Stimulated activated CD4-positive, alpha-beta T cell treated with anti-CD3 and anti-CD28 coated beads, Interleukin-1b, Interleukin-23, amount 100 ng/mL, for 48 hours (primary cell): ENCODE data around the gene TBC1D23.
"Not testable (repeated sequence)": the region's sequence is repeated elsewhere in the genome, so short reads cannot be mapped to it uniquely, and the experiment has no call there.

ENCODE experiments used
- DNase-seq: peaks from one replicate; pipeline ENCODE4 v3.0.0-alpha.2; 2020

The TBC1D23 gene

GRCh38 chr3:100260685-100261484 is at the start of gene TBC1D23:
TSS of gene TBC1D23 (plus strand) at chr3:100260992. CDS start at chr3:100261019, 27 bp downstream.
- peak; percentile 99 for DNase-seq

- DNase-seq, result no peak
These were observed 46.8 kb upstream of the TBC1D23 start for GRCh38 chr3:100213891-100214573.

GRCh38 chr3:100214574-100214964 is 46.2 kb upstream of the TBC1D23 start:
- DNase-seq, result no peak

GRCh38 chr3:100216713-100217112 is 44.1 kb upstream of the TBC1D23 start:
- no peak for DNase-seq

- DNase-seq, result no peak
These were observed 39.6 kb upstream of the TBC1D23 start for GRCh38 chr3:100221159-100221558.

GRCh38 chr3:100225193-100225592 is 35.6 kb upstream of the TBC1D23 start:
- DNase-seq, result no peak

- DNase-seq, result no peak
These were observed 34.9 kb upstream of the TBC1D23 start for GRCh38 chr3:100225883-100226282.

- DNase-seq, result no peak
These were observed 33.9 kb upstream of the TBC1D23 start for GRCh38 chr3:100226712-100227429.

GRCh38 chr3:100227511-100227921 is 33.3 kb upstream of the TBC1D23 start:
- no peak for DNase-seq

GRCh38 chr3:100228247-100228646 is 32.5 kb upstream of the TBC1D23 start:
- DNase-seq, result no peak

- not testable (repeated sequence) for DNase-seq
These were observed 31.6 kb upstream of the TBC1D23 start for GRCh38 chr3:100229188-100229587.

- no peak for DNase-seq
These were observed 30.1 kb upstream of the TBC1D23 start for GRCh38 chr3:100230710-100231109.

GRCh38 chr3:100231668-100232067 is 29.1 kb upstream of the TBC1D23 start:
- DNase-seq, result no peak

- no peak for DNase-seq
These were observed 26.4 kb upstream of the TBC1D23 start for GRCh38 chr3:100234364-100234763.

- DNase-seq, result no peak
These were observed 22.2 kb upstream of the TBC1D23 start for GRCh38 chr3:100238599-100238998.

- not testable (repeated sequence) for DNase-seq
These were observed 18.3 kb upstream of the TBC1D23 start for GRCh38 chr3:100242471-100242870.

GRCh38 chr3:100244264-100244663 is 16.5 kb upstream of the TBC1D23 start:
- DNase-seq, result no peak

GRCh38 chr3:100245136-100245535 is 15.7 kb upstream of the TBC1D23 start:
- no peak for DNase-seq

GRCh38 chr3:100245927-100246326 is 14.9 kb upstream of the TBC1D23 start:
- peak; percentile 51 for DNase-seq

- no peak for DNase-seq
These were observed 13.8 kb upstream of the TBC1D23 start for GRCh38 chr3:100246999-100247398.

- DNase-seq, result no peak
These were observed 8.8 kb upstream of the TBC1D23 start for GRCh38 chr3:100252001-100252400.

GRCh38 chr3:100254168-100254777 is 6.5 kb upstream of the TBC1D23 start:
- peak; percentile 29 for DNase-seq

- DNase-seq, result no peak
These were observed 4.1 kb upstream of the TBC1D23 start for GRCh38 chr3:100256731-100257151.
